H1 (cell line): ENCODE results near the gene UBE2D2. TPM values are rescaled to one million over a fixed set of nuclear protein-coding genes. Genes with fewer than 3 reads are reported as not detected.
"Not testable (repeated sequence)": the region's sequence is repeated elsewhere in the genome, so short reads cannot be mapped to it uniquely, and the experiment has no call there.

ENCODE experiments used
- CTCF ChIA-PET: fragments of 300-600 bp; sonication (Branson Sonifier 250); formaldehyde crosslinking; loops from one replicate; lab custom pipeline; 2021; ENCODE audit not compliant: partially characterized antibody; lab: Charles Lee
- POLR2A ChIA-PET: fragments of 300-600 bp; sonication (Branson Sonifier 250); formaldehyde crosslinking; loops from one replicate; lab custom pipeline; 2021; ENCODE audit warnings: inconsistent platforms; ENCODE audit not compliant: partially characterized antibody; lab: Charles Lee
- DNase-seq, 2 experiments: peaks; one replicate each; pipeline versions ENCODE4 v3.0.0 to v3.0.0-alpha.2; 2010 to 2022; ENCODE audit warnings: low spot score in 2 of 2, low read depth in 1 of 2, mixed read lengths in 1 of 2
- FAIRE-seq: peaks from 2 replicates; lab custom pipeline; 2011; peaks lifted over from hg19 to GRCh38; lab: Jason Lieb, UNC
- H2AFZ ChIP-seq: 2 replicates; pipeline ENCODE4 v1.8.1; 2012; ENCODE audit warnings: low read length, inconsistent platforms
- H2AK5ac ChIP-seq: 2 replicates; pipeline ENCODE4 v1.6.1; 2013; ENCODE audit warnings: low read depth, low read length
- H2BK120ac ChIP-seq: replicated peaks from 2 replicates; pipeline ENCODE3; 2013; ENCODE audit warnings: low read depth, low read length, inconsistent platforms
- H2BK12ac ChIP-seq: 2 replicates; pipeline ENCODE4 v1.6.1; 2013; ENCODE audit warnings: low read depth, low read length
- H2BK15ac ChIP-seq: 2 replicates; pipeline ENCODE4 v1.6.1; 2013; ENCODE audit warnings: low read length
- H2BK20ac ChIP-seq: 2 replicates; pipeline ENCODE4 v1.6.1; 2013; ENCODE audit warnings: low read length
- H2BK5ac ChIP-seq: 2 replicates; pipeline ENCODE4 v1.6.1; 2013; ENCODE audit warnings: low read depth, low read length
- H3K14ac ChIP-seq: 2 replicates; pipeline ENCODE4 v1.6.1; 2013; ENCODE audit warnings: inconsistent platforms; ENCODE audit not compliant: insufficient read length
- H3K18ac ChIP-seq: 2 replicates; pipeline ENCODE4 v1.6.1; 2013; ENCODE audit warnings: low read length; ENCODE audit errors: extremely low read depth
- H3K23ac ChIP-seq: 2 replicates; pipeline ENCODE4 v1.6.1; 2013; ENCODE audit warnings: inconsistent platforms; ENCODE audit not compliant: insufficient read length
- H3K23me2 ChIP-seq: 2 replicates; pipeline ENCODE4 v1.6.1; 2013; ENCODE audit warnings: low read depth, low read length
- H3K27ac ChIP-seq: 2 replicates; pipeline ENCODE4 v1.6.1; 2011; ENCODE audit warnings: low read depth, low read length, inconsistent platforms
- H3K27me3 ChIP-seq, 4 experiments: replicated peaks in 1 of 4; 1 replicate in 1 of 4; 2 replicates in 3 of 4; pipeline versions ENCODE4 v1.6.1 to v1.8.1; 2011 to 2013; ENCODE audit warnings: low read length in 3 of 4, mild to moderate bottlenecking in 3 of 4, inconsistent platforms in 2 of 4, mixed read lengths in 2 of 4, moderate library complexity in 1 of 4; ENCODE audit not compliant: control insufficient read depth in 3 of 4, insufficient read depth in 3 of 4; ENCODE audit errors: extremely low read depth in 1 of 4
- H3K36me3 ChIP-seq, 4 experiments: 2 replicates each; pipeline versions ENCODE4 v1.6.1 to v1.8.1; 2011 to 2013; ENCODE audit warnings: mild to moderate bottlenecking in 4 of 4, low read length in 3 of 4, moderate library complexity in 2 of 4, control low read depth in 1 of 4, inconsistent platforms in 1 of 4; ENCODE audit not compliant: insufficient read depth in 4 of 4, control insufficient read depth in 2 of 4
- H3K4ac ChIP-seq: replicated peaks from 2 replicates; pipeline ENCODE3; 2013; ENCODE audit warnings: low read length, low read depth, mixed read lengths, inconsistent platforms; ENCODE audit not compliant: insufficient read length
- H3K4me1 ChIP-seq, 4 experiments: replicated peaks in 1 of 4; 1 replicate in 1 of 4; 2 replicates in 3 of 4; pipeline versions ENCODE4 v1.6.1 to v1.8.1; 2011 to 2013; ENCODE audit warnings: low read length in 3 of 4, inconsistent platforms in 2 of 4, mixed read lengths in 1 of 4; ENCODE audit not compliant: insufficient read depth in 4 of 4, control insufficient read depth in 3 of 4
- H3K4me2 ChIP-seq, 2 experiments: 2 replicates each; pipeline versions ENCODE4 v1.6.1 to v1.8.1; 2011 to 2013; ENCODE audit warnings: low read depth in 2 of 2, low read length in 2 of 2, control low read depth in 1 of 2, inconsistent platforms in 1 of 2, mild to moderate bottlenecking in 1 of 2; ENCODE audit not compliant: insufficient read depth in 1 of 2
- H3K4me3 ChIP-seq, 4 experiments: fragments of 200-600, 300-600 bp in 1 of 4; sonication (generic), shearing (Covaris generic), sonication (Bioruptor Twin) in 1 of 4; 2 replicates each; pipeline versions ENCODE4 v1.5.1 to v1.8.1; 2011 to 2016; ENCODE audit warnings: low read length in 4 of 4, low read depth in 3 of 4, control low read depth in 2 of 4, inconsistent platforms in 2 of 4, mild to moderate bottlenecking in 2 of 4, mixed read lengths in 1 of 4, moderate library complexity in 1 of 4; ENCODE audit not compliant: insufficient read depth in 2 of 4; ENCODE audit errors: extremely low read depth in 1 of 4
- H3K56ac ChIP-seq: replicated peaks from 2 replicates; pipeline ENCODE3; 2013; ENCODE audit warnings: low read depth, mild to moderate bottlenecking, mixed read lengths, low read length, inconsistent platforms; ENCODE audit not compliant: insufficient read length
- H3K79me1 ChIP-seq: 2 replicates; pipeline ENCODE4 v1.6.1; 2013; ENCODE audit warnings: low read depth, low read length, control low read depth
- H3K79me2 ChIP-seq, 2 experiments: 2 replicates each; pipeline versions ENCODE4 v1.6.1 to v1.8.1; 2012 to 2013; ENCODE audit warnings: low read length in 2 of 2, mild to moderate bottlenecking in 2 of 2, inconsistent platforms in 1 of 2; ENCODE audit not compliant: insufficient read depth in 2 of 2, control insufficient read depth in 1 of 2
- H3K9ac ChIP-seq, 4 experiments: replicated peaks in 1 of 4; 1 replicate in 1 of 4; 2 replicates in 3 of 4; pipeline versions ENCODE4 v1.6.1 to v1.8.1; 2011 to 2013; ENCODE audit warnings: low read depth in 3 of 4, low read length in 3 of 4, control low read depth in 2 of 4, mild to moderate bottlenecking in 2 of 4, moderate library complexity in 2 of 4, inconsistent platforms in 1 of 4; ENCODE audit errors: extremely low read depth in 1 of 4
- H3K9me3 ChIP-seq, 2 experiments: 2 replicates each; pipeline versions ENCODE4 v1.6.1 to v1.8.1; 2012 to 2013; ENCODE audit warnings: mild to moderate bottlenecking in 2 of 2, moderate library complexity in 2 of 2, control low read depth in 1 of 2, inconsistent platforms in 1 of 2, low read depth in 1 of 2, low read length in 1 of 2, mixed read lengths in 1 of 2; ENCODE audit not compliant: insufficient read depth in 2 of 2
- H4K20me1 ChIP-seq, 2 experiments: replicated peaks in 1 of 2; 2 replicates each; pipeline versions ENCODE3 to v1.8.1; 2011 to 2013; ENCODE audit warnings: inconsistent platforms in 2 of 2, low read length in 2 of 2, mild to moderate bottlenecking in 1 of 2; ENCODE audit not compliant: insufficient read depth in 2 of 2, control insufficient read depth in 1 of 2
- H4K5ac ChIP-seq: 2 replicates; pipeline ENCODE4 v1.6.1; 2013; ENCODE audit warnings: low read length, low read depth, mixed read lengths, inconsistent platforms; ENCODE audit not compliant: insufficient read length
- H4K8ac ChIP-seq: 2 replicates; pipeline ENCODE4 v1.8.0; 2013; ENCODE audit warnings: mild to moderate bottlenecking, moderate library complexity, low read length, inconsistent platforms; ENCODE audit not compliant: insufficient read depth; ENCODE audit errors: extremely low read depth
- H4K91ac ChIP-seq: replicated peaks from 2 replicates; pipeline ENCODE3; 2013; ENCODE audit warnings: low read length, mixed read lengths, inconsistent platforms; ENCODE audit not compliant: insufficient read length
- ATF3 ChIP-seq: IDR thresholded peaks from 2 replicates; pipeline ENCODE4 v1.6.1; 2011; ENCODE audit warnings: low read depth, mild to moderate bottlenecking, low read length; ENCODE audit not compliant: insufficient read depth
- CTCF ChIP-seq, 3 experiments: IDR thresholded peaks; 1 replicate in 2 of 3; 2 replicates in 1 of 3; pipeline versions ENCODE4 v1.5.1 to v1.6.1; 2011; ENCODE audit warnings: low read length in 3 of 3, mild to moderate bottlenecking in 3 of 3, inconsistent platforms in 2 of 3, low read depth in 1 of 3, moderate library complexity in 1 of 3; ENCODE audit not compliant: insufficient read depth in 1 of 3; ENCODE audit errors: control extremely low read depth in 1 of 3
- RAD21 ChIP-seq, 2 experiments: IDR thresholded peaks in 1 of 2; conservative IDR thresholded peaks in 1 of 2; 2 replicates each; pipeline ENCODE4 v1.6.1; 2011; ENCODE audit warnings: low read depth in 2 of 2, low read length in 2 of 2, improper control_type of control experiment in 1 of 2, inconsistent platforms in 1 of 2, mild to moderate bottlenecking in 1 of 2, moderate library complexity in 1 of 2
- SIN3A ChIP-seq, 2 experiments: IDR thresholded peaks in 1 of 2; conservative IDR thresholded peaks in 1 of 2; 2 replicates each; pipeline ENCODE4 v1.6.1; 2011 to 2012; ENCODE audit warnings: low read length in 2 of 2, improper control_type of control experiment in 1 of 2, low read depth in 1 of 2, mild to moderate bottlenecking in 1 of 2
- USF2 ChIP-seq: IDR thresholded peaks from 2 replicates; pipeline ENCODE4 v1.6.1; 2011; ENCODE audit warnings: low read length, improper control_type of control experiment
- YY1 ChIP-seq: IDR thresholded peaks from 2 replicates; pipeline ENCODE4 v1.6.1; 2011; ENCODE audit warnings: low read depth, mild to moderate bottlenecking, low read length
- WGBS, 2 experiments: shearing (Covaris generic) in 1 of 2; methylation state at CpG; one replicate each; pipeline versions ENCODE4 v1.1.6 to v1.1.7; 2013 to 2015; ENCODE audit warnings: low lambda C conversion rate in 2 of 2, mixed read lengths in 2 of 2, inconsistent platforms in 1 of 2, low coverage in 1 of 2, missing lambda C conversion rate in 1 of 2; ENCODE audit not compliant: insufficient replicate concordance in 2 of 2, insufficient coverage in 1 of 2, insufficient read length in 1 of 2; ENCODE audit errors: extremely low coverage in 1 of 2, missing lambda C conversion rate in 1 of 2; 5-methylcytosine and 5-hydroxymethylcytosine counted together
- polyA plus RNA-seq, 7 experiments: library from polyadenylated mRNA; depleted of rRNA in 3 of 7; stranded (reverse) in 5 of 7; unstranded in 2 of 7; fragments of >200 nt in 5 of 7; fragments of 200-250 nt in 2 of 7; gene quantifications; 1 replicate in 5 of 7; 2 replicates in 1 of 7; 4 replicates in 1 of 7; pipeline versions ENCODE4 v1.2.1 to v1.2.3, GENCODE V29; 2011 to 2013; ENCODE audit warnings: missing spikeins in 2 of 7, mixed read lengths in 2 of 7
- total RNA-seq: library from RNA; stranded (reverse); fragmentation: NEBNext Ultra II Directional; extraction: Animal tissue kit (Norgen Biotek cat#: 25700); gene quantifications from 2 replicates; pipeline ENCODE4 v1.2.1, GENCODE V29; 2021
- TF ChIP-seq, protein P1 (sequence below): IDR thresholded peaks from 2 replicates; pipeline ENCODE4 v1.6.1; 2012; ENCODE audit warnings: inconsistent platforms

Gene UBE2D2
- total and polyA plus RNA-seq, 2 of the 8 experiments (the other 6 are each of a cell fraction or from before 2014, with no cell fraction given), result 66.9 to 203 TPM

DNA sequence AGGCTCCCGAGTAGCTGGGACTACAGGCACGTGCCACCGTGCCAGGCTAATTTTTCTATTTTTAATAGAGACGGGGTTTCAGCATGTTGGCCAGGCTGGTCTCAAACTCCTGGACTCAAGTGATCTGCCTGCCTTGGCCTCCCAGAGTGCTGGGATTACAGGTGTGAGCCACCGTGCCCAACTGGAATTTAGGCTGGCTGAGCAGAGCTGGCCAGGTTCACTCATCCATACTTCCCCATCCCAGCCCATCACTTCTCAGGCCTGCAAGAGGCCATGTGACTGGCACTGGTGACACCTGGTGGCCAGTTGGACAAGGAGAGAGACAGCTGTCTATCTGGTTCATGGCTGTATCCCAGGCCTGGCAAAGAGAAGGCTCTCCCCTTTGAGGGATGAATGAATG is 47.7 kb upstream of the UBE2D2 start:
- not testable (repeated sequence) for H4K5ac ChIP-seq, H3K14ac ChIP-seq, H3K4me1 ChIP-seq, H2BK20ac ChIP-seq, H3K18ac ChIP-seq, H2BK12ac ChIP-seq, H3K4me2 ChIP-seq, H3K27ac ChIP-seq, H3K79me1 ChIP-seq, FAIRE-seq, H2BK15ac ChIP-seq, H3K56ac ChIP-seq, H2BK5ac ChIP-seq, H3K79me2 ChIP-seq, H4K20me1 ChIP-seq, H3K27me3 ChIP-seq, H3K36me3 ChIP-seq, H3K23me2 ChIP-seq, H3K4me3 ChIP-seq, H2AK5ac ChIP-seq, H4K8ac ChIP-seq, H2AFZ ChIP-seq, H2BK120ac ChIP-seq, H3K4ac ChIP-seq, H3K9me3 ChIP-seq, H4K91ac ChIP-seq, H3K23ac ChIP-seq, H3K9ac ChIP-seq
- ChIA-PET CTCF (interaction anchor here (0.8 to 17.5 kb wide), 32 partner anchors 14 to 220 kb away, joined by 3 to 319 read pairs (median 6); partner anchors contain the start of genes DNAJC18, ECSCR, MATR3 and SMIM33), POLR2A (interaction anchor here (0.9 to 1.5 kb wide), 6 partner anchors 9 to 220 kb away, joined by 3 to 6 read pairs (median 4); partner anchors contain the start of gene MATR3)
- 82% methylated on average over 5 of the region's 5 CpGs; no CpG with 5 or more reads in 1 of the 2 experiments for WGBS, 2 experiments
- TF ChIP-seq YY1, result 0 out of 2 replicates have a peak, but pooled peaks have one; percentile 59
- TF ChIP-seq ATF3, result 0 out of 2 replicates have a peak, but pooled peaks have one; percentile 44
- peak; percentile 74 for TF ChIP-seq USF2
- 0 out of 4 replicates have a peak, but pooled peaks of 1 of the 2 experiments have one; percentile 61 for TF ChIP-seq SIN3A (conservative IDR thresholded peaks at IDR 0.05 in 1 of 2, IDR thresholded peaks at IDR 0.05 in 1 of 2; ENCODE audit: low read depth in 1 of 2, low read length in 2 of 2)
- TF ChIP-seq, protein P1, sequence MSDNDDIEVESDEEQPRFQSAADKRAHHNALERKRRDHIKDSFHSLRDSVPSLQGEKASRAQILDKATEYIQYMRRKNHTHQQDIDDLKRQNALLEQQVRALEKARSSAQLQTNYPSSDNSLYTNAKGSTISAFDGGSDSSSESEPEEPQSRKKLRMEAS, result peak; percentile 93
- peak; percentile 81 to 90 (median 89) for TF ChIP-seq CTCF (IDR thresholded peaks at IDR 0.05; ENCODE audit: control extremely low read depth in 1 of 3, insufficient read depth in 1 of 3, low read depth in 1 of 3, low read length in 3 of 3)
- TF ChIP-seq RAD21 (IDR thresholded peaks at IDR 0.05 in 1 of 2, conservative IDR thresholded peaks at IDR 0.05 in 1 of 2; ENCODE audit: low read depth in 2 of 2, low read length in 2 of 2), result peak; percentile 91 to 94
- DNase-seq, result peak in 1 of 2 experiments; percentile 77
